Stimulated activated CD8-positive, alpha-beta memory T cell treated with anti-CD3 and anti-CD28 coated beads, Interleukin-15, amount 100 ng/mL, for 24 hours (primary cell): ENCODE results near the gene IQCM.

Source experiments
- DNase-seq: peaks from one replicate; pipeline ENCODE4 v3.0.0-alpha.2; 2020; ENCODE audit warnings: low read depth

Gene IQCM

GRCh38 chr4:149768477-149768876, 47.2 kb downstream of the IQCM start:
- no peak for DNase-seq

- no peak for DNase-seq
Measured at GRCh38 chr4:149766135-149766534, 49.5 kb downstream of the IQCM start.

GRCh38 chr4:149765630-149766029, 50.0 kb downstream of the IQCM start:
- DNase-seq, result no peak

GRCh38 chr4:149755969-149756368, 59.7 kb downstream of the IQCM start:
- no peak for DNase-seq

GRCh38 chr4:149754526-149754925, 61.1 kb downstream of the IQCM start:
- no peak for DNase-seq

GRCh38 chr4:149752729-149753128, 62.9 kb downstream of the IQCM start:
- no peak for DNase-seq

DNA sequence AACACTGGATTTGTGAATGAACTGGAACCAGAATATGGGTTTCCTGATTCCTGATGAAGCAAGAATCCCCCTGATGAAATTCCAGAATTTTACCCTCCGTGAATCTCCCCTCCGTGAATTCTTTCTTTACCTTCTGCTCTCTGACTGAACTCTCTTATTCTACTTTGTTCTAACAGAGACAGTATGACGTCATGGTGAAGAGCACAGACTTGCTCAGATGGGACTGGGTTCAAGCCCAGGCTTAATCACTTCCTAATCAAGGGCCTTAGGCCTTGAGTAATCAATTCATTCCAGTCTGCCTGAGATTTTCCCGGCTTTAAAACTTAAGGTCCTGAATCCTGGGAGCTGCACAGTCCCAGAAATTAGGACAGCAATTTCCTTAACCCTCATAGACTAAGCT, 64.5 kb downstream of the IQCM start:
- no peak for DNase-seq

- DNase-seq, result no peak
Measured at GRCh38 chr4:149749784-149750183, 65.9 kb downstream of the IQCM start.

DNA sequence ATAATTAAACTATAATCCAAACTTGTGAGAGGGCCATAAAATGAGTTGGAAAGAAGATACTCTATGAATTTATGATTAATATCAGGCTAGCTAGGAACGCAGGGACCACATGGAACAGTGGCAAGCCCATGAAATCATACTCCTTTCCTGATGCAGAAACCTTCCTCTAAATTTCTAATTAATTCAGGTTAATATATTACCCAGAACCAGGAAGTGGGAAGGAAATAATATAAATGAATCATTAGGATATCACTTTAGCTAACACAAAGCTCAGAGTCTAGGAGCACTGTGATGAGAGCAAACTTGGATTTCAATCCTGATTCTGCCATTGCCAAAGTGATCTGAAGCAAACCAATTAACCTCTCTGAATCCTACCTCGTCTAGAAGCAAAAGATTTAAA, 68.0 kb downstream of the IQCM start:
- DNase-seq, result no peak

GRCh38 chr4:149746276-149746675, 69.4 kb downstream of the IQCM start:
- no peak for DNase-seq

DNA sequence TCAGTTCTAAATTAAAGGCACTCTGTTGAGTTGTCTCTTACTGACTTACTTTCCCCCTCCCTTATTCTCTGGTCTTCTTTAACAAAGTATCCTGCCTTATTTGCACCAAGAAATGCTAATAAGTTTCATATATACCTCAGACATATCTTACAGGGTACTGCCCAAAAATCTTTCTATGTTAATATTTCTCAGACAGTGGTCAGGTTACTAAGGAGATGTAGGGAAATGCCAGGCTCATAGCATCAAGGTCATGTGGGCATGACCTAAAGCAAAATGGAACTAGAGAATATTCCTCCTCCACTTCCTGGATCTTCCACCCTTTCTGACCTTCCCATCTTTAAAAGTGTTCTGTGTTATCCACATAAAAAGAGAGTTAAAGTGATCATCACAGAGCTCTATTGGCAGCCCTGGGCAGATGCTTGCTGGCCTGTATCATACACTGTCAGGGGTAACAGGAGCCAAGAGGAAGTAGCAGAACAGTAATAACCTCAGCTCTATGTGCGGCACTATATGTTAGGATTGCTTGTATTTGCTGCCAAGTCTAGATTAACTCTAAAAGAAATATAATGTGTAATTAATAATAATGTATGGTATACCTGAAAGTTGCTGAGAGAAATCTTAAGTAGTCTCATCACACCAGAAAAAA, 74.3 kb downstream of the IQCM start:
- DNase-seq, result no peak

DNA sequence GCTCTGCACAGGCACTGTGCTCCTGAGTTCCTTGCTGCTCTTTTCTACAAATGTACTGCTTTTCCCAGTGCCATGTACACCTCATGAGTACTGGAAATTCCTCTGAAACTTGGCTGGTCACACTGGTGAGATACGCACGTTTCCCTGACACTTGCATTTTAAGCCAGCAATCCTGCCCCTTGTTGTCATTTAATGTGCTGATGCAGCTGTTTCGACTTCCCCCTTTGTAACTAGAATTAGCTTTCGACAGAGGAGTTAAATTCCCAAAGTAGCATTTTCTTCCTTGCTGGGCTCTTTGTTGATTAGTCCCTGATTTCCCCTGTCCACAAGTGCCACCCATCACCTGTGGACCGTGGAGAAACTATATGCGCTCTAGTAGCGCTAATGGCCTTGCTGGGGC, 77.5 kb downstream of the IQCM start:
- no peak for DNase-seq

GRCh38 chr4:149735796-149736195, 79.8 kb downstream of the IQCM start:
- no peak for DNase-seq

- DNase-seq, result no peak
Measured at GRCh38 chr4:149728444-149728843, 87.2 kb downstream of the IQCM start.

DNA sequence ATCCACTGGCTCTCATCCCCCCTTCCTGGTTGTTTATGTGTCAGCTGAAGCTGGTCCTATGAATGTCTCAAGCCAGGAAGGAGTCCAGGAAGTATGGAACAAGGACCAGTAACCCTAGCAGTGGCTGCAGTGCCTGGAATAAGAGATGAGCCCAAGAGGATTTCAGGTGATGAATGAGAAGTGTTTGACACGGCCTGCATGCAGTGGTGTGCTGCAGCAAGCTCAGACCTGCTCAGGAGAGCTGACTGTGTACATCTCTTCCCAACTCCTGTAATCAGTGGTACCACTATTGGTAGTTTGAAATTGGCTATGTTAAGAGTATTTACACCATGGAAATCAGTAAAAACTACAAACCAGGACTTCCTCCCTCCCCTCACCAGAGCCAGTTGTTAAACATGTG, 88.0 kb downstream of the IQCM start:
- DNase-seq, result no peak

DNA sequence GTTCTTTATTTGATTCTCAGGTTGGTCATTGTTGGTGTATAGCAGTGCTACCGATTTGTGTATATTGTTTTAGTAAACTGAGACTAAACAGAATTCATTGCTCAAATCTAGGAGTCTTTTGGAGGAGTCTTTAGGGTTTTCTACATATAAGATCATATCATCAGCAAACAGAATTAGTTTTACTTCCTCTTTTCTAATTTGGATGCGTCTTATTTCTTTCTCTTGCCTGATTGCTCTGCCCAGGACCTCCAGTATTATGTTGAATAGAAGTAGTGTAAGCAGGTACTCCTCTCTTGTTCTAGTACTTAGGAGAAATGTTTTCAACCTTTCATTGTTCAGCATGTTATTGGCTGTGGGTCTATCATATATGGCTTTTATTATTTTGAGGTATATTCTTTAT, 92.6 kb downstream of the IQCM start:
- no peak for DNase-seq

GRCh38 chr4:149719806-149720205, 95.8 kb downstream of the IQCM start:
- DNase-seq, result no peak

DNA sequence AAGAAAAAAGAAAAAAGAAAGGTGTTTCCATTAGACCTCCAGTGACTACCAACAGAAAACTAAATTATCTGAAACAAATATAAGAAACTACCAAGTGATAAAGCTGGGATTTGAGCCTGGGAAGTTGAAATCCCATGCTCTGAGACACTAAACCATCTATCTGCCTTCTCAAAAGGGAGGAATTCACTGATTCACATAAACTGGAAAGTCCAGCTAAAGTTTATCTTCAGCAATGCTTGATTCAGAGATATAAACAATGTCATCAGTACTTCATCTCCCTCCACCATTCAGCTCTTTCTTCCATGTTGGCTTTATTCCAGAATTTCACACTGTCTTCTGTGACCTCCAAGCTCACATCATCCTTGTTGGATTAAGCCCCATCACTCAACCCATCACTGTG, 96.3 kb downstream of the IQCM start:
- no peak for DNase-seq

DNA sequence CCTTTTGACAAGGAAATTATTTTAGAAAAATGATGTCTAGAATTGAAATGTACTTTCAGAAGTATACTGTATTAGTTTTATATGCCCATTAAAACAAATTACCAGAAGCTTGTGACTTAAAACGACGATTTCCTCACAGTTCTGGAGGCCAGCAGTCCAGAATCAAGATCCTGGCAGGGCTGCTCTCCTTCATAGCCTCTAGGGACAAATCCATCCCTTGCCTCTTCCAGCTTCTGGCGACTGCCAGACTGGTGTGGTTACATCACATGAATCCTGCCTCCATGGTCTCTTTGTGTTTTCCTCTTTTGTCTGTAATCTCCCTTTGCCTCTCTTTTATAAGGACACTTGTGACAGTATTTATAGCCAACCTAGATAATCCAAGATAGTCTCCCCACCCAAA, 97.1 kb downstream of the IQCM start:
- no peak for DNase-seq

DNA sequence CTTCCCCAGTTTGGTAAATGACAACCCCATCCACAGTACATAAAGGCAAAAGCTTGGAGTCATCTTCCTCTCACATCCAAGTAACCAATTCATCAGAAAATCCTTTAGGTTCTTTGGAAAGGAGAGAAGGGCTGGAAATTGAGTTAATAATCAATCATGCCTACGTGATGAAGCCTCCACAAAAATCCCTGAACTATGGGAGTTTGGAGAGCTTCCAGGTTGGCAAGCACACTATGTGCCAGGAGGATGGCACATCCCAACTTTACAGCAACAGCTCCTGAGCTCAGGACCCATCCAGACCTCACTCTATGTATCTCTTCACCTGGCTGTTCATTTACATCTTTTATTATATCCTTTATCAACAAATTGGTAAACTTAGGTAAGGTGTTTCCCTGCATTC, 98.9 kb downstream of the IQCM start:
- no peak for DNase-seq

DNA sequence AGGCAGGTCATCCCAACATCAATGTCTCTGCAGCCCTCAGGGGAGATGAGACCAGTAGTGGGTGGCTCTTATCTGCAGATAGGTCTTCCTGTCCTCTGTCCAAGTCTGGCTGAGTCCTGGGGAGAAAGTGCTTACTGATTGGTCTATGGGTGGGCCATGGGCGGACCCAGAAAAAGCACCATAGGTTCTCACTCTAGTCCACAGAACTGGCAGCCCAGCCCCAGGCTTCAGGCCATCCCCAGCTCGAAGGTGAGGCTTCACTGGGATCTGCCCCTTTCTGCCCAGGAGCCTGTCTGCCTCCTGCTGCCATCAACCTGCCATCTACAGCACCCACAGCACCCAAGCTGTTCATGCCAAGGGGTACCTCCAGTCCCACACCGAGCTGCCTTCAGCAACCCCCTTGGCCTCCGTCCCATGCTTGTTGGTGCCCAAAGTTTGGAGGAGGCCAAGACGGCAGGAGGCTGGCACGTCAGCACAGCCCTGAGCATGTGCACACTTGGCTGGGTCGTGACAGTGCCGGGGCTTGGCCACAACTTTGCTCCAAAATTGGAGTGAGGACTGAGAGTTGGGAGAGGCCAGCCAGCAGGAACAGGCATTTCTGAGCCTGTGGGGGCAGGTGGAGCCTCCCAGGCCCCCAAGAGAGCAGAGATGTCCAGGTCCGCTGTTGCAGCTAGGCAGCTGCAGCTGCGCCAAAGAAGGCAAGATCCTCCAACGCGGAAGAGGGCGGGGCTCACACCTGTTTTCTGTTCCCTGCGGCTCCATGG, 99.6 kb downstream of the IQCM start:
- DNase-seq, result no peak

GRCh38 chr4:149713031-149713430, 102.6 kb downstream of the IQCM start:
- no peak for DNase-seq

- no peak for DNase-seq
Measured at GRCh38 chr4:149711593-149712365, 103.9 kb downstream of the IQCM start.
